GM21526 (cell line): ENCODE results near the gene GOLGA6L2.

Source experiments
- ATAC-seq: cut with Tn5 transposase; IDR thresholded peaks from one replicate; pipeline ENCODE4 v1.9.1; 2021; ENCODE audit warnings: moderate library complexity; ENCODE audit not compliant: unreplicated experiment, low FRiP score

The GOLGA6L2 gene, protein sequence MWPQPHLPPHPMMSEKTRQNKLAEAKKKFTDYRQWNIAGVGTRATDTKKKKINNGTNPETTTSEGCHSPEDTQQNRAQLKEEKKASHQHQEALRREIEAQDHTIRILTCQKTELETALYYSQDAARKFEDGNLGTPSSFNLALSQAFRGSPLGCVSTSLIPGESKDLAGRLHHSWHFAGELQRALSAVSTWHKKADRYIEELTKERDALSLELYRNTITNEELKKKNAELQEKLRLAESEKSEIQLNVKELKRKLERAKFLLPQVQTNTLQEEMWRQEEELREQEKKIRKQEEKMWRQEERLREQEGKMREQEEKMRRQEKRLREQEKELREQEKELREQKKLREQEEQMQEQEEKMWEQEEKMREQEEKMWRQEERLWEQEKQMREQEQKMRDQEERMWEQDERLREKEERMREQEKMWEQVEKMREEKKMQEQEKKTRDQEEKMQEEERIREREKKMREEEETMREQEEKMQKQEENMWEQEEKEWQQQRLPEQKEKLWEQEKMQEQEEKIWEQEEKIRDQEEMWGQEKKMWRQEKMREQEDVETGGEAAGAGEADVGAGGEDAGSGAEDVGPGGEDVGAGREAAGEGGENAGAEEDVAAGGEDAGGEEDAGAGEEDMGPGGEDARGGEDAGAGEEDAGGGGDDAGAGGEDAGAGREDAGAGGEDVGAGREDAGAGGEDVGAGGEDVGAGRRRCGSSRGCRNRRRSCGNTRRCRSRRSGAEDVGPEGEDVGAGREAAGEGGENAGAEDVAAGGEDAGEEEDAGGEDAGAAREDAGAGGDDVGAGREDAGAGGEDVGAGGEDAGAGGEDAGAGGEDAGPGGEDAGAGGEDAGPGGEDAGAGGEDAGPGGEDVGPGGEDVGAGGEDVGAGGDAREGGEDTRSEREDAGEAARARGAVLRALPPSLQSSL

DNA sequence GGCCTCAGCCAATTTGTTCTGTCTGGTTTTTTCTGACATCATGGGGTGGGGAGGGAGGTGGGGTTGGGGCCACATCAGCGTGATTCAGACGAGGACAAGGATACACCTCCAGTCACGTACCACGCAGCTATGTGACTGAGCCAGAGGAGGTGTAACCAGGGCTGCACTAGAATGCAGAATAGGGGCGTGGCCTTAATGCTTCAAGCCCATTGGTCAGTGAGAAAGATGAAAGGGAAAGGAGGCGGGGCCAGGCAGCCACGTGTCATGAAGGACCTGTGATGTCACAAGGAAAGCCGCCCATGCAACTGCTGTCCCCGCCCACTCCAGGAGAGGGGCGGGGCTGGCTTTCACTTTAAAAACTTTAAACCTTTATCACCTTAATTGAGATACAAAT is at the start of gene GOLGA6L2:
GOLGA6L2 (minus strand) TSS at position 137 of the 394 bp plus-strand sequence; CDS start at position 75, 62 bp downstream.
- ATAC-seq = no peak

DNA sequence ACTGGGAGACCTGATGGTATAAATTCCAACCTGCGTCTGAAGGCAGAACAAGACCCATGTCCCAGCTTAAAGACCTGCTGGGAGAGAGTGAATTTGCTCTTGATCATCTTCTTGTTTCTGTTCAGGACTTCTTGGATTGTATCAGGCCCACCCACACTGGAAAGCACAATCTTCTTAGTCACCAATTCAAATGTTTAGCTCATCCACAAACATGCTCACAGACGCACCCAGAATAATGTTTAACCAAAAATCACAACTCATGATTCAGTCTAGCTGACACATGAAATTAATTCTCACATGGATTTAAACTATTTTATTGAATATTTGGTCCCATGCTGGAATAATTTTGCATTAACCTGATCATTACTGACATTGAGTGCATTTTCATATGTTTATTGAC is 37.8 kb upstream of the GOLGA6L2 start:
- no peak for ATAC-seq

DNA sequence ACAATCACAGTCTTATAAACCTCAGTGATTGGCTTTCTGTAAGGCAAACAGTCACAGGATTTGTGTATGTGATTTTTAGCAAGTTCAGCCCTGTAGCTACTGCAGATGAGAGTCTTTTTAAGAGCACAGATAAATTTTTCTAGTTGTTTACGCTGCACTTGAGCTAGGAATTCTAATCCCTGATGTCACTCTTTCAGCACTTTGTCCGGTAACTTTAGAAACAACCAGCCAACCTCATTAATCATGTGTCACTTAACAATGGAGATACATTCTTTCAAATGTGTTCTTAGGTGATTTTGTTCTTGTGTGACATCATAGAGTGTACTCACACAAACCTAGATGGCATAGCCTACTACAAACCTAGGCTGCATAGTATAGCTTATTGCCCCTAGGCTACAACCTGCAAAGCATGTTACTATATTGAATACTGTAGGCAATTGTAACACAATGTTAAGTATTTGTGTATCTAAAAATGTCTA is 36.8 kb upstream of the GOLGA6L2 start:
- ATAC-seq = no peak

DNA sequence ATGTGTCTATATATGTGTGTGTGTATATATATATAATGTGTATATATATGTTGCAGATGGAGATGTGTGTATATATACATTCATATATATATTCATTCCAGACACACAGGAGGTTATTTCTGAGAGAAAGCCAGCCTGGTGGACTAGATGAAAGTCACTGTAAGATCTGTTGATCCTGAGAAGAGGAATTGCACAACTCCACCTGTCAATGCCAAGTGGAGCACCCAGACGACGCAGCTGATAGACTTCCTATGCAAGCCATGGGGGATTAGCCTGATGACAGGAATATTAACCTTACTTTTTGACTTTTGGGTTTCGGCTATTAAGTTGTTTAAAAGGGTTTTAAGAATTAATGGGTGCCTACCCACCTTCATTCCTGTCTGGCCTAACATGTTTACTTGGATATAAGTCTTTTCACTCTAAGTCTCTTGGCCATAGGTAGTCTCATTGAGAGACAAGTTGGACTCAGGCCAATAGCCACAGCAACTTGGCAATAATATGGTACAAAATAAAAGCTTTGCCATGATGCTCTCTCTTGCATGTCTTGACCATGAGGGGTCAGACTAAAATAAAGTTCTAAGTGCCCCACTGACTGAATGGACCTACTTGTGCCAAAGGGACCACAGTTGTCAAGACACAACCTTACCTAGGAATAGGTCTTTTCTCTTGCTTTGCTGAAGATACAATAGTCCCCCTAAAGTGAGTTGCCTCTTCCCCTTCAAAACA is 35.9 kb upstream of the GOLGA6L2 start:
- no peak for ATAC-seq

DNA sequence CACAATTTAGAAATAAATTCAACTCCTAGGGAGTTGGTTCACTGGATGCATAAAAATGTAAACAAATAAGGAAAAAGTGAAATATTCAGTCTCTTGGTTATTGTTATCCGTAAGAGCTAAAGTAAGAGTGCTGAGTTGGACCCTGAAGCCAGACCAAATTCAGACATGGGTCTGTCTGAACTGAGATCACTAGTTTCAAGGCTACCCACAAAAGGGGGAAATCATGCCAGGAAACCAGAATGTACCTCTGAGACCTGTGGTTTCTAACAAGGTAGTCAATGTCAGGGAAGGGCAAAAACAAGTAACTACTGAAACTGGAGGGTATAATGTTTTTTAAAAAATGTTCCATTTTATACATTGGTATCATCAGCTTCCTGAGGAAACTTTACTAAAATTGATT is 35.2 kb upstream of the GOLGA6L2 start:
- no peak for ATAC-seq

DNA sequence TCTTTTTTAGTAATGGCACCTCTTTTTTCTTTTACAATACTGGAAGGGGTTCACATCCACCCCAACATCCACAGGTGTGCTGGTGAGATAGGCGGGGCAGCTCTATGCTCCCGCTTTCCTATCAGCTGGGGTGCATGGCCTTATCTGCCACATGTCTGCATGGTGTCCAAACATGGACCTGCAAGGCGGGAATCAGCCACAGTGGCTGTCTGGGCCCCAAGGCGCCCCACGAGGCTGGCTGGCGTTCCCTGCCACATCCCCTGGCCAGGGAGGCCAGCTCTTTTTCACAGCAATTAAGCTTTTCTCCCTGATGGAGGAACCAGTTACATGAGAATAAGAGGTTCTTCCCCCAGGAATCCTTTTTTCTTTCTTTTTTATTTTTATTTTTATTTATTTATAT is 30.9 kb upstream of the GOLGA6L2 start:
- ATAC-seq = no peak

DNA sequence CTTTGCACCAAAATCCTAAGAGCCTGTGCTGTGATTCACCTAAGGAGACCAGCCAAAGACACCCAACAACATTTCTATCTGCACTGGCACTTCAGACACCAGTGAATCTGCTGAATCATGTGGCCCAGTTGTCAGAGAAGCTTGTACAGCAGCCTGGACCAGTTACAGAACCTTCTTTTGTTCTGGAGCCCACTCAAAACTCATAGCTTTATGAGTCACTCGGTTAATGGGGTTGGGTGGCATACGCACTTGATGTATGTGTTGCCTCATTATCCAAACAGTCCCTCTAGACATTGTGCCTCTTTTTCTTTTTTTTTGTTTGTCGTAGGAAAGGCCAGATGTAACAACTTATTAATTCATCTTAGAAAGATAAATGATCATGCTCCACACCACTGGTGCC is 25.6 kb upstream of the GOLGA6L2 start:
- no peak for ATAC-seq

DNA sequence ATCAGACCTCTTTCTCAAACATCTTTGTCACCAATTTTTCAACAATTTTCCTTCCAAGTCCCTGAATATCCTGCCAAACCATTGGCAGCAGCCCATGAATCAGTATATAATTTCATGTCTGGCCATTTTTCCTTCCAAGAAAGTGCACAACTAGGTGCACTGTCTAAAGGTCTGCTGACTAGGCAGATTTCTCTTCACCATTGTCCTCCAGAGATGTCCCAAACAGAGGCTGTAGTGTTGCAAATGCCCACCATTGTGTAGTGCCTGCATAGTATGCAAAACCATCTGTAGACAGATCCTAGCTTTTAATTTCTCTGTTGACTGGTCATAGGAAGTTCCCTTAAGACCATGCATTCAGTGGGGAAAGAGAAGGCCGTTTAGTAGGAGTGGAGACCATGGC is 25.0 kb upstream of the GOLGA6L2 start:
- ATAC-seq = no peak

DNA sequence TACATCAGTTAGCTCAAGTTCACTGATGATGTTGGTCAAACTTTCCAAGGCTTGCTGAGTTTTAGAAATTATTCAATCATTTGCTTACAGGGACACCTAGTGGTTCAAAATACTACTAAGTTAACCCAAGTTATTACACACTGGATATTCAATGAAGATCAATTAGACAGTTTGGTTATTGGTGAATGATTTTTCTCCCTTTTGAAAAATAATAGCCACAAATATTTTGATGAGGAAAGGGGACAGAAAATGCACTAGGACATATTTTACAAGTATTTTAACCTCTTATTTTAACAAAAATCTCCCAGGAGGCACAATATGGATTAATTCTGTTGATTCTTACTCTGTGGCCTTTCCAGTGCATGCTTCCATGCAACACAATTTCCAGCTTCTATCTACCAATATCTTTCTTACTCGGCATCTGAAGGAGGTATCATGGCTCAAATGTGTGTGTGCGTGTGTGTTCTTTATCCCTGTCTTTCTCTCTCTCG is 20.1 kb upstream of the GOLGA6L2 start:
- no peak for ATAC-seq

DNA sequence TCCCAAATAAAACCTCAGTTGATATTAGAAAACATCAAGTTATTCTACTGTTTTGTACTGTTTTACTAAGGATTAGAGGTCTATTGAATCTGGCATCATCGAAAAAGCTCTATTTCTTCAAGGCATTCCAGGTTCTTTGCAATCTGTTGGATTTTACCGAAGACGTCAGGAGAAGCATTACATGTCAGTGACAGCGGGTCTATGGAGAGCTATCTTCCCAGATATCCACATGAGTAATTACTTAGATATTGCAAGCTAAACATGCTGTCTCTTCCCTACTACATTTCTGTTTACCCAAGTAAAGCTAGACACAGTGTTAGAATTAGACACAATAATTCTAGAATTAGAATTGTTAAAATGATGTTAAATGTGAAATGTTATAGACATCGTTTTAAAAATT is 10.8 kb upstream of the GOLGA6L2 start:
- ATAC-seq = no peak

DNA sequence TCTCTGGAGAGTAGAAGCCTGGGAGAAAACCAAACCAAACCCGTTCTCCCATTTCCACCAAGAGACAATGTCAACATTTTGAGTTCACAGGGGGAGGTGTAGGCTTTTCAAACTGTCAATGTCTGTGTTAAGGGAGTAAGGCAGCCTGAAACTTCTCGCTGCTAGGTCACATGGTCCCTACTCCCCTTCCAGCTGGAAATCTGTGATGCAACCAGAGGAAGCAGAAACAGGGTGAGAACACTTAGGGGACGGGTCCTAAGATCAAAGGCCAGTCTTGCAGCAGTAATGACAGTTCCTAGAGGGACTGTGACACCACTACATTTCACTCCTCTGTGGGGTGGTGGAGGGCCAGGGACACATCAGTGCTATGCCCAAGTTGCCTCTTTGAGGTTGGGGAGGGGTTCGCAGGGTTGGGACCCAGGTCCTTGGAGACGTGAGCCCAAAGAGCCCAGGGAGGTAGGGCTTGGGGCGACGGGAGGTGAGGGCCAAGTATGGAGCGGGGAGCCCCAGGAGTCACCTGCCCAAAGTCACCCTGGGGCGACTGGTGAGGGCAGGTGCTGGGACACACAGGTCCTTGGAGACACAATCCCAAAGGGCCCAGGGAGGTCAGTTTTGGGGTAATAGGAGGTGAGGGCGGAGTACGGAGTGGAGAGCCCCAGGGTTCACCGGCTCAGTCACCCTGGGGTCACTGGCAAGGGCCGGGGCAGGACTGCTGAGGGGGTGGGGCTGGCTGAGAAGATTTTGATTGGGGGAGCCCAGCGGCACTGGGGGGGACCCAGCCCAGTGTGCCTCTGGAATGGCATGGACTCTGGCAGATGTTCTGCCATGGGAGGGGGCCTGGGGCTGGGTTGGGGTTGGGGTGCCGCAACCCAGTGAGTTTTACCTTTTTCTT is 582 bp downstream of the GOLGA6L2 start:
- no peak for ATAC-seq

DNA sequence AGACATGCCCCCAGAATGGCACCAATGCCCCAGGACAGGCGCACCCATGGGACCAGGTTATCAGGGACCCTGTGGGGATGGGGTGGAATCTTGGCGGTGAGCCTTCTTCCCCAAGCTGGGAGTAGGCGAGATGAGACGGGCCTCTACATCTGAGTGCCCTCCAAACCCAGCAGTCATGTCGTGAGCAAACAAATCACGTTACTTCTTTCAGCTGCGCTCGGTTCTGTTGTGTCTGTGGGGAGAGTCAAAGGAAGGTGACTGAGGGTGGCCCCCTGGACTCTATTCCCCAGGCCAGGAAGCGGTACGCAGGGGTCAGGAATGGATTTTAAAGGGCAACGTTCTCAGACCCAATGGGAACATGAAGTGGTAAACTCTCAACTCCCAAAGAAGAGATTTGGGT is 2.8 kb downstream of the GOLGA6L2 start:
- ATAC-seq = no peak

DNA sequence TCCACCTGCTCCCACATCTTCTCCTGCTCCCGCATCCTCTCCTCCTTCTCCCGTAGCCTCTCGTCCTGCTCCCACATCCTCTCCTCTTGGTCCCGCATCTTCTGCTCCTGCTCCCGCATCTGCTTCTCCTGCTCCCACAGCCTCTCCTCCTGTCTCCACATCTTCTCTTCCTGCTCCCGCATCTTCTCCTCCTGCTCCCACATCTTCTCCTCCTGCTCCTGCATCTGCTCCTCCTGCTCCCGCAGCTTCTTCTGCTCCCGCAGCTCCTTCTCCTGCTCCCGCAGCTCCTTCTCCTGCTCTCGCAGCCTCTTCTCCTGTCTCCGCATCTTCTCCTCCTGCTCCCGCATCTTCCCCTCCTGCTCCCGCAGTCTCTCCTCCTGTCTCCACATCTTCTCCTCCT is 5.8 kb downstream of the GOLGA6L2 start:
- no peak for ATAC-seq

DNA sequence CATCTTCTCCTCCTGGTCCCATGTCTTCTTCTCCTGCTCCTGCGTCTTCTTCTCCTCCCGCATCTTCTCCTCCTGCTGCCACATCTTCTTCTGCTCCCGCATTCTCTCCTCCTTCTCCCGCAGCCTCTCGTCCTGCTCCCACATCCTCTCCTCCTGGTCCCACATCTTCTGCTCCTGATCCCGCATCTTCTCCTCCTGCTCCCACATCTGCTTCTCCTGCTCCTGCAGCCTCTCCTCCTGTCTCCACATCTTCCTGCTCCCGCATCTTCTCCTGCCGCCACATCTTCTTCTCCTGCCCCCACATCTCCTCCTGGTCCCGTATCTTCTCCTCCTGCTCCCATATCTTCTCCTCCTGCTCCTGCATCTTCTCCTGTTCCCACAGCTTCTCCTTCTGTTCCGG is 6.4 kb downstream of the GOLGA6L2 start:
- ATAC-seq = no peak

DNA sequence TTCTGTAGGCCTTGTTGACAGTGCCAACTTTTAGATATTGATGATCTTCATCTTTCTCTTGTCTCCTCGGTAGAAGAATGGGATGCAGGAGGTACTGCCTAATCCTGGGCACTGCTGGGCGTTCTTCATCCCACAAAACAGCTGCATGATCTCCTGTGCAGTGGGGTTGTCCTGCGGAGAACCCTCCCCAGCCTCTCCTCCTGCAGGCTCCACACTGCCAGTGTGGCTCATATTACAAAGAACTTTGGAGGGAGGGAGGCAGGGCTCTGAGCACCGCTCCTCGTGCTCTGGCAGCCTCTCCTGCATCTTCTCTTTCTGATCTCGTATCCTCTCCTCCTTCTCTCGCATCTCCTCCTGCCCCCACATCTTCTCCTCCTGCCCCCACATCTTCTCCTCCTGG is 7.5 kb downstream of the GOLGA6L2 start:
- ATAC-seq = no peak

DNA sequence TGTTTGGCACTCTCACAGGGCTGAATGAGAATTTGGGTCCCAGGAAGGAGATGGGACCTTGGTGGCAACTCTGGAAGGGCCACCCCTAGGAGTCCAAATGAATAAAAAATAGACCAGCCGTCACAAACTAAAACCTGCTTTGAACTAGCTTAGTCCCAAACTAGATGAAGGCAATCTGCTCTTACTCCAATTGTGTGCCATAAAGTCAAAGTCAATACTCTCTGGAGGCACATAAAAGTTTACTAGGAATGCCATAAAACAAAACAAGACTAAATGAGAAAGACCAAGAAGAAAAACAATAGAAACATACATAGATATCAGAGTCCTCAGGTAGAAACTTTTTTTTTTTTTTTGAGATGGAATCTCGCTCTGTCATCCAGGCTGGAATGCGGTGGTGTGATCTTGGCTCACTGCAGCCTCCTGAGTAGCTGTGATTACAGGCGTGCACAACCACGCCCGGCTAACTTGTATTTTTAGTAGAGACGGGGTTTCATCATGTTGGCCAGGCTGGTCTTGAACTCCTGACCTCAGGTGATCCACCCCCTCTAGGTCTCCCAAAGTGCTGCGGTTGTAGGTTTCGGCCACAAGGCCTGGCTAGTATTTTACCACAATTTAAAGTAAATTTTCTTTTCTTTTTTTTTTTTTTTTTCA is 8.1 kb downstream of the GOLGA6L2 start:
- no peak for ATAC-seq

DNA sequence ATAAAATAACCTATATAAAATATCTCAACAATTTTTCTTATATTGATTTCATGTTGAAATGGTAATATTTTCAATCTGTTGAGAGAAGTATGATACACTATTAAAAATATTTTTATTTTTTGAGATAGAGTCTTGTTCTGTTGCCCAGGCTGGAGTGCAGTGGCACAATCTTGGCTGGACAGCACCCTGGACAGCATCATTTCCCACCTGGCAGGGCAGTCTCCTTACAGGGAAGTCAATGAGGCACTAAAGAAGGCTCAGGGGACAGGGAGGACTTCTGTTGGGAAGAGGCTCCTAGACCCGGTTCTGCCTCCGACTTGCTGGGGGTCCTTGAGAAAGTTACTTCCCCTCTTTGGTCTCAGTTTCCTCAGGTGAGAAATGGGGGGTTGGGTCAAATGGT is 9.4 kb downstream of the GOLGA6L2 start:
- no peak for ATAC-seq

DNA sequence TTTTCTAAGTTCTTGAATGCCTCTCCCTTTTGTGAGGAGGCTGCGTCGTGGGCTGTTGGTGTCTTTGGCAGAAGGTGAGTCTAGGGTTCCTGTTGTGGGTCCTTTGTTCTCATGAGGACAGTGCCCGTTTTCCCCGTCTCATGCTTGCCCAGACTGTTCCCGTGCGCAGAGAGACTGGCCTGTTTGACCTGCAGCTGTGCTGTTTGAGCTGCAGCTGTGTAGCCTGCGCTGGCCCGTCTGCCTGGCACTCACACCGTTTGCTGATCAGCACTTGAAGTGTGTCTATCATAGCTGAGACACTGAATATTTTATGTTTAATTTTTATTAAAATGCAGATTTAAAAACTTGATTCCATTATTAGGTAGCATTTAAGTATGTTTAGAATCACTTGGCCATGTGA is 9.9 kb downstream of the GOLGA6L2 start:
- no peak for ATAC-seq

DNA sequence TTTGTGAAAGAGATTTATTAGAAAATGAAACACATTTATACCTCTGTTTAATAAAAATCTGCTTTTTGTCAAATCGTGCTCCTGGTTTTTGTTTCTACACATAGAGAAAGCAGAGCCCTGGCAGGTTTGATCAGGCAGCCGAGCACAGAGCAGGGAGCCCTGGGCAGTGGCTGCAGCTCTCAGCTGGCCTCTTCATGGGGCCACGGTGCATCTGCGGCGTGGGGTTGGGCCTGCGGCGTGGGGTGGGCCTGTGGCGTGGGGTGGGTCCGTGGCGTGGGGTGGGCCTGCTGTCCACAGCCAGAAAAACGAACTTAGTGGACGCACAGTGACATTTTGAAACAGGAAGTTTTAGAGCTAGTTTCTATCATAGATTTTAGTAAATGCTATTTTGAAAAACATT is 10.6 kb downstream of the GOLGA6L2 start:
- ATAC-seq = no peak
